IPS-18c (cell line): ENCODE results near the gene SYTL5.
"Not testable (repeated sequence)": the region's sequence is repeated elsewhere in the genome, so short reads cannot be mapped to it uniquely, and the experiment has no call there.

Source experiments
- H3K4me3 ChIP-seq: 2 replicates; pipeline ENCODE4 v1.7.0; 2013; ENCODE audit warnings: low read depth, mild to moderate bottlenecking, low read length, moderate library complexity; ENCODE audit not compliant: insufficient read depth
- H3K9me3 ChIP-seq: one replicate; pipeline ENCODE4 v1.6.1; 2013; ENCODE audit warnings: mild to moderate bottlenecking, low read length, moderate library complexity; ENCODE audit not compliant: control insufficient read depth, insufficient read depth

Gene SYTL5

GRCh38 chrX:38006291-38006690 is at the start of gene SYTL5:
Gene SYTL5 (plus strand): TSS chrX:38006553. CDS start chrX:38033890, 27,337 bp downstream.
- Histone ChIP-seq H3K4me3 (no peak within 1 kb of the TSS), H3K9me3 (no peaks in the 10 kb centered on the region)

- Histone ChIP-seq H3K9me3 (no peaks in the 10 kb centered on the region), H3K4me3 (no peak overlapping the region)
These were observed 47.7 kb upstream of the SYTL5 start for GRCh38 chrX:37958525-37959211.

GRCh38 chrX:37959212-37960021 is 46.9 kb upstream of the SYTL5 start:
- Histone ChIP-seq H3K9me3 (no peaks in the 10 kb centered on the region), H3K4me3 (no peak overlapping the region)

- Histone ChIP-seq H3K9me3 (no peaks in the 10 kb centered on the region), H3K4me3 (no peak overlapping the region)
These were observed 45.2 kb upstream of the SYTL5 start for GRCh38 chrX:37961118-37961517.

- Histone ChIP-seq H3K9me3 (no peaks in the 10 kb centered on the region), H3K4me3 (no peak overlapping the region)
These were observed 38.6 kb upstream of the SYTL5 start for GRCh38 chrX:37967714-37968113.

- H3K4me3 ChIP-seq: no peak overlapping the region
- H3K9me3 ChIP-seq: no peaks in the 10 kb centered on the region
These were observed 30.9 kb upstream of the SYTL5 start for GRCh38 chrX:37975421-37975820.

GRCh38 chrX:37976153-37976552 is 30.2 kb upstream of the SYTL5 start:
- no peaks in the 10 kb centered on the region for H3K9me3 ChIP-seq
- no peak overlapping the region for H3K4me3 ChIP-seq

GRCh38 chrX:37984880-37985279 is 21.5 kb upstream of the SYTL5 start:
- no peak overlapping the region for H3K4me3 ChIP-seq

GRCh38 chrX:37986893-37987292 is 19.5 kb upstream of the SYTL5 start:
- H3K4me3 ChIP-seq: no peak overlapping the region
- H3K9me3 ChIP-seq: no peaks in the 10 kb centered on the region

More at GRCh38 chrX:37984880-37985279, 21.5 kb upstream of the SYTL5 start:
- H3K9me3 ChIP-seq: no peaks in the 10 kb centered on the region

- Histone ChIP-seq H3K4me3 (no peak overlapping the region), H3K9me3 (no peaks in the 10 kb centered on the region)
These were observed 17.0 kb upstream of the SYTL5 start for GRCh38 chrX:37989304-37989703.

- not testable (repeated sequence) for H3K9me3 ChIP-seq, H3K4me3 ChIP-seq
These were observed 15.1 kb upstream of the SYTL5 start for GRCh38 chrX:37991303-37991702.

GRCh38 chrX:37993176-37993575 is 13.2 kb upstream of the SYTL5 start:
- no peaks in the 10 kb centered on the region for H3K9me3 ChIP-seq
- H3K4me3 ChIP-seq: no peak overlapping the region

GRCh38 chrX:37993837-37994619 is 12.3 kb upstream of the SYTL5 start:
- H3K9me3 ChIP-seq: no peaks in the 10 kb centered on the region
- H3K4me3 ChIP-seq: no peak overlapping the region

GRCh38 chrX:37995428-37995827 is 10.9 kb upstream of the SYTL5 start:
- no peaks in the 10 kb centered on the region for H3K9me3 ChIP-seq
- no peak overlapping the region for H3K4me3 ChIP-seq

GRCh38 chrX:37997096-37997495 is 9.3 kb upstream of the SYTL5 start:
- Histone ChIP-seq H3K9me3 (no peaks in the 10 kb centered on the region), H3K4me3 (no peak overlapping the region)

- Histone ChIP-seq H3K4me3 (no peak overlapping the region), H3K9me3 (no peaks in the 10 kb centered on the region)
These were observed 7.6 kb upstream of the SYTL5 start for GRCh38 chrX:37998586-37999262.

- H3K9me3 ChIP-seq: no peaks in the 10 kb centered on the region
- no peak overlapping the region for H3K4me3 ChIP-seq
These were observed 5.6 kb upstream of the SYTL5 start for GRCh38 chrX:38000706-38001105.
